ENCODE measurements around the gene FAM118A.

The FAM118A gene

GRCh38 chr22:45285263-45286058 lies 24.3 kb upstream of the FAM118A start:
- no peak overlapping the region for H3K4me3 ChIP-seq (replicated peaks; ENCODE audit: low read depth, low read length)
- no peak for TF ChIP-seq CTCF (IDR thresholded peaks at IDR 0.05; ENCODE audit: low read length, missing control alignments)
- no peak for DNase-seq (ENCODE audit: low read depth)

GRCh38 chr22:45286854-45287551 lies 22.7 kb upstream of the FAM118A start:
- no peak for DNase-seq (ENCODE audit: low read depth)
- no peak for TF ChIP-seq CTCF (IDR thresholded peaks at IDR 0.05; ENCODE audit: low read length, missing control alignments)

GRCh38 chr22:45290410-45290936 lies 19.3 kb upstream of the FAM118A start:
- peak; percentile 25 for DNase-seq (ENCODE audit: low read depth)
- no peak overlapping the region for H3K4me3 ChIP-seq (replicated peaks; ENCODE audit: low read depth, low read length)
- TF ChIP-seq CTCF (IDR thresholded peaks at IDR 0.05; ENCODE audit: low read length, missing control alignments): no peak

More at GRCh38 chr22:45286854-45287551, 22.7 kb upstream of the FAM118A start:
- no peak overlapping the region for H3K4me3 ChIP-seq (replicated peaks; ENCODE audit: low read depth, low read length)

GRCh38 chr22:45291061-45291930 lies 18.4 kb upstream of the FAM118A start:
- no peak for TF ChIP-seq CTCF (IDR thresholded peaks at IDR 0.05; ENCODE audit: low read length, missing control alignments)
- no peak for DNase-seq (ENCODE audit: low read depth)
- no peak overlapping the region for H3K4me3 ChIP-seq (replicated peaks; ENCODE audit: low read depth, low read length)

- DNase-seq (ENCODE audit: low read depth): no peak
- TF ChIP-seq CTCF (IDR thresholded peaks at IDR 0.05; ENCODE audit: low read length, missing control alignments): no peak
- H3K4me3 ChIP-seq (replicated peaks; ENCODE audit: low read depth, low read length): no peak overlapping the region
These were observed 17.8 kb upstream of the FAM118A start for GRCh38 chr22:45291931-45292290.

- no peak overlapping the region for H3K4me3 ChIP-seq (replicated peaks; ENCODE audit: low read depth, low read length)
- TF ChIP-seq CTCF (IDR thresholded peaks at IDR 0.05; ENCODE audit: low read length, missing control alignments): no peak
- no peak for DNase-seq (ENCODE audit: low read depth)
These were observed 16.8 kb upstream of the FAM118A start for GRCh38 chr22:45292731-45293442.

Data from fibroblast of pulmonary artery (primary cell).